Tibial nerve (tissue), 4 donors: Measurements from ENCODE around the gene ACOT9.

Source experiments
- EP300 ChIP-seq, 2 donors: sonication (generic); formaldehyde crosslinking; IDR thresholded peaks; one replicate each; pipeline ENCODE4 v1.6.1; 2017; ENCODE audit warnings: antibody characterized with exemption in 2 of 2, mild to moderate bottlenecking in 1 of 2
- POLR2A ChIP-seq, 2 donors: fragments of 450-650 bp; IDR thresholded peaks; one replicate each; pipeline ENCODE4 v1.6.1; 2017; ENCODE audit warnings: antibody characterized with exemption in 2 of 2, mild to moderate bottlenecking in 2 of 2, moderate library complexity in 2 of 2
- TF ChIP-seq, protein P1 (sequence below), 5 experiments: fragments of 200-600 bp in 3 of 5; fragments of 450-650 bp in 2 of 5; sonication (generic) in 3 of 5; IDR thresholded peaks; one replicate each; pipeline ENCODE4 v1.5.1; 2016 to 2019; ENCODE audit warnings: antibody characterized with exemption in 5 of 5, mild to moderate bottlenecking in 3 of 5, moderate library complexity in 2 of 5

DNA sequence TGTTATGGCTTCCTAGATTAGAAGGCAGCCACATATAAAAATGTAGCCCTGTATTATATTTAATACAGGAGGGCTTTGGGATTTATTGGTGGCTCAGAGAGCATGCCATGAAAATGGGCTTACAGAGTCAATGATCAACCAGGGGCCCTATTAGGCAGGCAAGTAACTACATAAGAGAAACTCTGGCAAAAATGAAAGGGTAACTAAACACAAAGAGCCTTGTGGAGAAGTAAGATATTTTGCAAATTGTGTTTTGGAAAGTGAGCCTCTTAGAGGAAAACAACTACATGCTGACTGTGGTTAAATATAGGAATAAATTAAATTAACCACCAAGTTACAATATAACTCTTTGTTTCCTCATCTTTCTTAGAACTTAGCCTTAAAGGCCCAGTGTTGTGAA, 45.4 kb upstream of the ACOT9 start:
- TF ChIP-seq, protein P1, sequence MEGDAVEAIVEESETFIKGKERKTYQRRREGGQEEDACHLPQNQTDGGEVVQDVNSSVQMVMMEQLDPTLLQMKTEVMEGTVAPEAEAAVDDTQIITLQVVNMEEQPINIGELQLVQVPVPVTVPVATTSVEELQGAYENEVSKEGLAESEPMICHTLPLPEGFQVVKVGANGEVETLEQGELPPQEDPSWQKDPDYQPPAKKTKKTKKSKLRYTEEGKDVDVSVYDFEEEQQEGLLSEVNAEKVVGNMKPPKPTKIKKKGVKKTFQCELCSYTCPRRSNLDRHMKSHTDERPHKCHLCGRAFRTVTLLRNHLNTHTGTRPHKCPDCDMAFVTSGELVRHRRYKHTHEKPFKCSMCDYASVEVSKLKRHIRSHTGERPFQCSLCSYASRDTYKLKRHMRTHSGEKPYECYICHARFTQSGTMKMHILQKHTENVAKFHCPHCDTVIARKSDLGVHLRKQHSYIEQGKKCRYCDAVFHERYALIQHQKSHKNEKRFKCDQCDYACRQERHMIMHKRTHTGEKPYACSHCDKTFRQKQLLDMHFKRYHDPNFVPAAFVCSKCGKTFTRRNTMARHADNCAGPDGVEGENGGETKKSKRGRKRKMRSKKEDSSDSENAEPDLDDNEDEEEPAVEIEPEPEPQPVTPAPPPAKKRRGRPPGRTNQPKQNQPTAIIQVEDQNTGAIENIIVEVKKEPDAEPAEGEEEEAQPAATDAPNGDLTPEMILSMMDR (IDR thresholded peaks at IDR 0.05): no peak
- TF ChIP-seq POLR2A (IDR thresholded peaks at IDR 0.05) (no peak), EP300 (IDR thresholded peaks at IDR 0.05) (no peak)
